K562 (cell line): ENCODE data around the gene SRGN. TPM values are rescaled to one million over a fixed set of nuclear protein-coding genes. Genes with fewer than 3 reads are reported as not detected.

Experiments
- CHD1 ChIP-seq: fragments of 200-600 bp; sonication (generic); IDR thresholded peaks from one replicate; pipeline ENCODE4 v1.6.1; 2012; ENCODE audit warnings: mild to moderate bottlenecking, moderate library complexity, low read length, inconsistent platforms
- CREB3L1 ChIP-seq: fragments of 450-650 bp; IDR thresholded peaks from 2 replicates; pipeline ENCODE4 v1.6.1; 2014; ENCODE audit warnings: low read depth, mild to moderate bottlenecking, moderate library complexity, borderline replicate concordance
- DEAF1 ChIP-seq: fragments of 450-650 bp; formaldehyde crosslinking; IDR thresholded peaks from 2 replicates; pipeline ENCODE4 v1.4.0; 2020; ENCODE audit warnings: mild to moderate bottlenecking, moderate library complexity
- FOXJ2 ChIP-seq: fragments of 200-800 bp; sonication (Bioruptor generic); IDR thresholded peaks from 2 replicates; pipeline ENCODE4 v1.6.1; 2016; ENCODE audit warnings: missing genetic modification characterization, missing compliant biosample characterization
- FOXK2 ChIP-seq, 2 experiments: fragments of 450-650 bp; IDR thresholded peaks in 1 of 2; conservative IDR thresholded peaks in 1 of 2; 2 replicates each; pipeline ENCODE4 v1.6.1; 2016; ENCODE audit warnings: low read depth in 2 of 2, mild to moderate bottlenecking in 1 of 2
- JUN ChIP-seq, 2 experiments: sonication (generic) in 1 of 2; formaldehyde crosslinking in 1 of 2; IDR thresholded peaks; 2 replicates each; pipeline versions ENCODE4 v1.6.1 to v1.8.0; 2012 to 2022; ENCODE audit warnings: borderline replicate concordance in 2 of 2, mild to moderate bottlenecking in 2 of 2, improper control_type of control experiment in 1 of 2, low read depth in 1 of 2, low read length in 1 of 2, missing genetic modification reagents in 1 of 2
- L3MBTL2 ChIP-seq: fragments of 450-650 bp; IDR thresholded peaks from 2 replicates; pipeline ENCODE4 v1.6.1; 2016; ENCODE audit warnings: mild to moderate bottlenecking, moderate library complexity
- LEF1 ChIP-seq: fragments of 450-650 bp; IDR thresholded peaks from 2 replicates; pipeline ENCODE4 v1.6.1; 2016; ENCODE audit warnings: mild to moderate bottlenecking
- MAFG ChIP-seq: fragments of 450-650 bp; conservative IDR thresholded peaks from 2 replicates; pipeline ENCODE4 v1.6.1; 2016; ENCODE audit warnings: missing genetic modification characterization, missing compliant biosample characterization
- MAZ ChIP-seq, 2 experiments: fragments of 450-650 bp in 1 of 2; sonication (generic) in 1 of 2; formaldehyde crosslinking; IDR thresholded peaks in 1 of 2; conservative IDR thresholded peaks in 1 of 2; 2 replicates each; pipeline versions ENCODE4 v1.4.0 to v1.5.0; 2020; ENCODE audit warnings: mild to moderate bottlenecking in 1 of 2, missing genetic modification reagents in 1 of 2
- NEUROD1 ChIP-seq: fragments of 150-350 bp; IDR thresholded peaks from 2 replicates; pipeline ENCODE4 v1.6.1; 2014; ENCODE audit warnings: borderline replicate concordance, low read length, low read depth; ENCODE audit not compliant: partially characterized antibody
- NFYB ChIP-seq: IDR thresholded peaks from 2 replicates; pipeline ENCODE4 v1.6.1; 2011; ENCODE audit warnings: mild to moderate bottlenecking, moderate library complexity; ENCODE audit not compliant: insufficient read length; ENCODE audit errors: extremely low read depth
- PKNOX1 ChIP-seq: fragments of 450-650 bp; IDR thresholded peaks from 2 replicates; pipeline ENCODE4 v1.6.1; 2016
- POLR2B ChIP-seq: fragments of 450-650 bp; IDR thresholded peaks from 2 replicates; pipeline ENCODE4 v1.6.1; 2018; ENCODE audit warnings: low read depth; ENCODE audit not compliant: partially characterized antibody
- SREBF1 ChIP-seq: fragments of 150-350 bp; IDR thresholded peaks from 2 replicates; pipeline ENCODE4 v1.6.1; 2014; ENCODE audit warnings: antibody characterized with exemption, low read depth, low read length, borderline replicate concordance
- TAF9B ChIP-seq: fragments of 450-650 bp; IDR thresholded peaks from 2 replicates; pipeline ENCODE4 v1.6.1; 2018; ENCODE audit warnings: mild to moderate bottlenecking; ENCODE audit not compliant: partially characterized antibody
- TRIM25 ChIP-seq: fragments of 450-650 bp; IDR thresholded peaks from 2 replicates; pipeline ENCODE4 v1.7.0; 2016; ENCODE audit warnings: borderline replicate concordance
- ZNF175 ChIP-seq: fragments of 200-800 bp; sonication (Bioruptor generic); IDR thresholded peaks from 2 replicates; pipeline ENCODE4 v1.6.1; 2016; ENCODE audit warnings: low read depth, mild to moderate bottlenecking, missing genetic modification characterization, missing compliant biosample characterization
- ZNF24 ChIP-seq: fragments of 450-650 bp; IDR thresholded peaks from 2 replicates; pipeline ENCODE4 v1.6.1; 2016
- polyA plus RNA-seq, 8 experiments: library from polyadenylated mRNA; depleted of rRNA in 4 of 8; stranded (reverse) in 5 of 8; unstranded in 3 of 8; fragments of >200 nt; fragmentation: Nextera tagmentation in 2 of 8; fragmentation: Illumina TruSeq in 1 of 8; extraction: Ambion mirVana in 2 of 8; extraction: Trizol in 1 of 8; gene quantifications; 2 replicates each; pipeline versions ENCODE4 v1.2.1 to v1.2.3, GENCODE V29; 2011 to 2014; ENCODE audit warnings: inconsistent platforms in 1 of 8, missing spikeins in 1 of 8
- total RNA-seq, 7 experiments: library from RNA; depleted of rRNA in 6 of 7; stranded (reverse); fragments of >200 nt in 6 of 7; fragmentation: Illumina TruSeq in 2 of 7; extraction: Trizol in 2 of 7; gene quantifications; 2 replicates each; pipeline versions ENCODE4 v1.2.1 to v1.2.3, GENCODE V29; 2011 to 2021; ENCODE audit warnings: low replicate concordance in 1 of 7

The SRGN gene
- total and polyA plus RNA-seq, 9 of the 15 experiments (the other 6 are each of a cell fraction or from before 2014, with no cell fraction given) = 136 to 304 (median 180) TPM

GRCh38 chr10:69087590-69088470, at the start of gene SRGN (continued):
- 0 out of 4 replicates have a peak, but pooled peaks of 1 of the 2 experiments have one; percentile 25 for TF ChIP-seq FOXK2 (conservative IDR thresholded peaks at IDR 0.05 in 1 of 2, IDR thresholded peaks at IDR 0.05 in 1 of 2; ENCODE audit: low read depth in 2 of 2)
- TF ChIP-seq DEAF1 (CRISPR knock-in tag) = 0 out of 2 replicates have a peak, but pooled peaks have one; percentile 39
- 0 out of 2 replicates have a peak, but pooled peaks have one; percentile 51 for TF ChIP-seq CREB3L1
- no peak for TF ChIP-seq SREBF1
- TF ChIP-seq NEUROD1 = peak; percentile 42
- TF ChIP-seq LEF1 = peak; percentile 9; the same call in 1 of the 2 replicates
- peak; percentile 7 for TF ChIP-seq NFYB
- TF ChIP-seq TRIM25 = no peak
- TF ChIP-seq L3MBTL2 = peak; percentile 34; the same call in 1 of the 2 replicates
- 0 out of 2 replicates have a peak, but pooled peaks have one; percentile 40 for TF ChIP-seq ZNF175 (CRISPR knock-in tag)
- TF ChIP-seq CHD1 = peak; percentile 93
- peak; percentile 95 for TF ChIP-seq POLR2B
- TF ChIP-seq FOXJ2 = 0 out of 2 replicates have a peak, but pooled peaks have one; percentile 34
- TF ChIP-seq TAF9B = peak; percentile 71
- peak; percentile 56 for TF ChIP-seq PKNOX1
- TF ChIP-seq MAFG (tag) = peak; percentile 56; the same call in 1 of the 2 replicates
- TF ChIP-seq MAZ (CRISPR knock-in tag; conservative IDR thresholded peaks at IDR 0.05 in 1 of 2, IDR thresholded peaks at IDR 0.05 in 1 of 2) = peak in 1 of 2 experiments; percentile 58; a peak in 2 of 4 replicates
- TF ChIP-seq JUN (IDR thresholded peaks at IDR 0.05; ENCODE audit: borderline replicate concordance, low read depth, low read length) = 0 out of 2 replicates have a peak, but pooled peaks have one; percentile 24
- no peak for TF ChIP-seq JUN (CRISPR knock-in tag; IDR thresholded peaks at IDR 0.05; ENCODE audit: borderline replicate concordance)
- no peak for TF ChIP-seq ZNF24
